HCT116 (cell line): ENCODE data around the gene FBXO46. TPM values are rescaled to one million over a fixed set of nuclear protein-coding genes. Genes with fewer than 3 reads are reported as not detected.

Experiments
- CBX3 ChIP-seq: IDR thresholded peaks from 2 replicates; pipeline ENCODE4 v1.6.1; 2012; ENCODE audit warnings: low read depth
- CEBPB ChIP-seq: IDR thresholded peaks from 2 replicates; pipeline ENCODE4 v1.6.1; 2012; ENCODE audit warnings: low read depth
- CTCF ChIP-seq, 3 experiments: fragments of 200-600 bp in 1 of 3; sonication (generic) in 1 of 3; IDR thresholded peaks in 2 of 3; conservative IDR thresholded peaks in 1 of 3; 2 replicates each; pipeline ENCODE4 v1.5.1; 2012 to 2017; ENCODE audit warnings: low read depth in 2 of 3, low read length in 2 of 3, antibody characterized with exemption in 1 of 3, borderline replicate concordance in 1 of 3, control low read depth in 1 of 3, mild to moderate bottlenecking in 1 of 3, mixed read lengths in 1 of 3, mixed run types in 1 of 3, moderate library complexity in 1 of 3; ENCODE audit not compliant: insufficient read depth in 1 of 3
- EGR1 ChIP-seq: IDR thresholded peaks from 2 replicates; pipeline ENCODE4 v1.6.1; 2012; ENCODE audit warnings: low read depth
- ELF1 ChIP-seq: IDR thresholded peaks from 2 replicates; pipeline ENCODE4 v1.6.1; 2012; ENCODE audit warnings: low read depth, borderline replicate concordance
- EZH2 ChIP-seq: fragments of 200-600 bp; sonication (generic); IDR thresholded peaks from 2 replicates; pipeline ENCODE4 v1.6.1; 2017; ENCODE audit warnings: antibody characterized with exemption, mixed run types
- EZH2phosphoT487 ChIP-seq: fragments of 200-600 bp; IDR thresholded peaks from 2 replicates; pipeline ENCODE4 v1.6.1; 2018; ENCODE audit warnings: antibody characterized with exemption, borderline replicate concordance
- FOSL1 ChIP-seq: IDR thresholded peaks from 2 replicates; pipeline ENCODE4 v1.6.1; 2012; ENCODE audit warnings: low read depth
- JUND ChIP-seq: IDR thresholded peaks from 2 replicates; pipeline ENCODE4 v1.6.1; 2012
- POLR2A ChIP-seq: IDR thresholded peaks from 2 replicates; pipeline ENCODE4 v1.7.0; 2011; ENCODE audit warnings: borderline replicate concordance; ENCODE audit not compliant: insufficient read depth, insufficient read length; ENCODE audit errors: extremely low read depth
- POLR2AphosphoS5 ChIP-seq: IDR thresholded peaks from 2 replicates; pipeline ENCODE4 v1.6.1; 2011; ENCODE audit warnings: mild to moderate bottlenecking, low read depth, low read length, moderate library complexity
- RAD21 ChIP-seq: IDR thresholded peaks from 2 replicates; pipeline ENCODE4 v1.6.1; 2012; ENCODE audit warnings: low read depth, mild to moderate bottlenecking
- SIN3A ChIP-seq: IDR thresholded peaks from 2 replicates; pipeline ENCODE4 v1.6.1; 2012; ENCODE audit warnings: low read depth
- YY1 ChIP-seq: IDR thresholded peaks from 2 replicates; pipeline ENCODE4 v1.6.1; 2011; ENCODE audit warnings: low read length, low read depth, moderate library complexity, mild to moderate bottlenecking; ENCODE audit not compliant: insufficient replicate concordance; ENCODE audit errors: extremely low read depth
- ZFX ChIP-seq: fragments of 450-650 bp; IDR thresholded peaks from 2 replicates; pipeline ENCODE4 v1.6.1; 2017
- total RNA-seq: library from RNA; stranded (reverse); gene quantifications from one replicate; pipeline ENCODE4 v1.2.1, GENCODE V29; 2021; ENCODE audit not compliant: unreplicated experiment
- TF ChIP-seq, protein P1 (sequence below): IDR thresholded peaks from 2 replicates; pipeline ENCODE4 v1.6.1; 2012

Gene FBXO46
- total RNA-seq, 1 experiment from 2014 or later: 31.7 TPM

- TF ChIP-seq CTCF (IDR thresholded peaks at IDR 0.05 in 2 of 3, conservative IDR thresholded peaks at IDR 0.05 in 1 of 3; ENCODE audit: borderline replicate concordance in 1 of 3, insufficient read depth in 1 of 3, low read depth in 2 of 3, low read length in 2 of 3) (no peak), EZH2 (no peak), POLR2A (peak; percentile 64), ELF1 (no peak), CBX3 (no peak; the same call in 1 of the 2 replicates), CEBPB (no peak), JUND (peak; percentile 15; the same call in 1 of the 2 replicates), ZFX (no peak), FOSL1 (no peak), EGR1 (peak; percentile 95), YY1 (peak; percentile 78), RAD21 (no peak; the same call in 1 of the 2 replicates), SIN3A (peak; percentile 93), POLR2AphosphoS5 (peak; percentile 52; the same call in 1 of the 2 replicates), EZH2phosphoT487 (no peak)
- TF ChIP-seq, protein P1, sequence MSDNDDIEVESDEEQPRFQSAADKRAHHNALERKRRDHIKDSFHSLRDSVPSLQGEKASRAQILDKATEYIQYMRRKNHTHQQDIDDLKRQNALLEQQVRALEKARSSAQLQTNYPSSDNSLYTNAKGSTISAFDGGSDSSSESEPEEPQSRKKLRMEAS: peak; percentile 89
Measured at GRCh38 chr19:45768984-45769782, 38.5 kb upstream of the FBXO46 start, which contains the start of gene SIX5 (continued).
